Choroid plexus epithelial cell (primary cell): ENCODE results near the gene SMARCA1.

Experiments used
- DNase-seq: peaks from one replicate; pipeline ENCODE4 v3.0.0-alpha.2; 2010; ENCODE audit warnings: low read depth
- H3K4me3 ChIP-seq: 2 replicates; pipeline ENCODE4 v1.5.1; 2011; ENCODE audit warnings: low read depth, mild to moderate bottlenecking, control low read depth, low read length, moderate library complexity
- TF ChIP-seq, protein P1 (sequence below): conservative IDR thresholded peaks from 2 replicates; pipeline ENCODE4 v1.5.1; 2011; ENCODE audit warnings: low read depth, mild to moderate bottlenecking, control low read depth, inconsistent platforms, low read length, moderate library complexity

Gene SMARCA1

DNA sequence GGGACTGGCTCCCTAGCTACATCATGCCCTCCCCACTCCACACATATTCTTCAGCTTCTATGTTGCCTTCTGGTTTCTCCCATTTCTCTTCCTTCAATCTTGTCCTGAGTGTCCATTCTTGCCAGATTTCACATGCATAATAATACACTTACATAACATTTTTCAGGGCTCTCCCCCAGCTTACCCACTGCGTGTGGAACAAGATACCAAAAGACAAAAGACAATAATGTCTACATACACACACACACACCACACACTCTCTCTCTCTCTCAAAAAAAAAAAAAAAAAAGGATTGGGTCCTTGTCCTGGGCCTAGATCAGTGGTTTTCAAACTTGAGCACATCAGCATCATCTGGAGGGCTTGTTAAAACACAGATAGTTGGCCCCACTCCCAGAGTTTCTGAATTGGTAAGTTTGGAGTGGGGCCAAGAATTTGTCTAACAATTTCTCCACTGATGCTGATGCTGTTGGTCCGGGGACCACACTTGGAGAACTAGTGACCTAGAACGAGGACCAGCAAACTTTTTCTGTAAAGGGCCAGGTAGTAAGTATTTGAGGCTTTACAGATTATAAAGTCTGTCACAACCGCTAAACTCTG is 6.5 kb upstream of the SMARCA1 start:
- H3K4me3 ChIP-seq, result no peak overlapping the region
- DNase-seq, result peak; percentile 73
- TF ChIP-seq, protein P1, sequence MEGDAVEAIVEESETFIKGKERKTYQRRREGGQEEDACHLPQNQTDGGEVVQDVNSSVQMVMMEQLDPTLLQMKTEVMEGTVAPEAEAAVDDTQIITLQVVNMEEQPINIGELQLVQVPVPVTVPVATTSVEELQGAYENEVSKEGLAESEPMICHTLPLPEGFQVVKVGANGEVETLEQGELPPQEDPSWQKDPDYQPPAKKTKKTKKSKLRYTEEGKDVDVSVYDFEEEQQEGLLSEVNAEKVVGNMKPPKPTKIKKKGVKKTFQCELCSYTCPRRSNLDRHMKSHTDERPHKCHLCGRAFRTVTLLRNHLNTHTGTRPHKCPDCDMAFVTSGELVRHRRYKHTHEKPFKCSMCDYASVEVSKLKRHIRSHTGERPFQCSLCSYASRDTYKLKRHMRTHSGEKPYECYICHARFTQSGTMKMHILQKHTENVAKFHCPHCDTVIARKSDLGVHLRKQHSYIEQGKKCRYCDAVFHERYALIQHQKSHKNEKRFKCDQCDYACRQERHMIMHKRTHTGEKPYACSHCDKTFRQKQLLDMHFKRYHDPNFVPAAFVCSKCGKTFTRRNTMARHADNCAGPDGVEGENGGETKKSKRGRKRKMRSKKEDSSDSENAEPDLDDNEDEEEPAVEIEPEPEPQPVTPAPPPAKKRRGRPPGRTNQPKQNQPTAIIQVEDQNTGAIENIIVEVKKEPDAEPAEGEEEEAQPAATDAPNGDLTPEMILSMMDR, result no peak

DNA sequence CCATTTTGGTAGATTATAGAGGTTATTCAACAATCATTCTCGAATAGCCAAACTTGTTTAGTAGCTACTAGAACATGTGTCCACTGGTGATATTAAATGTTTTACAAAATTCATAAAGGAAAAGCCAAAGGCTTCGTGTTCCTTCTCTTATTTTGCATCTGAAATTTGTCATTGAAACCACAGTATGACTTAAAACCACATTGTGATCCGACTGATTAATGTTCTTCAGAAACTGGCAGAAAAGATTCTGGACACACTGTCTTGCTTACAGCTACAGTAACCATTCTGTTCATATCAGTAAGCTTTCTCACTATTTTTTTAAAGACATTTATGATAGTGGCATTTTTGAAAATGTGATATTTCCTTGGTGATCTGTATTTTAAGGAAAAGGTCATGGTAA is 2.6 kb upstream of the SMARCA1 start:
- DNase-seq, result no peak
- TF ChIP-seq, protein P1, result no peak
- no peak overlapping the region for H3K4me3 ChIP-seq

DNA sequence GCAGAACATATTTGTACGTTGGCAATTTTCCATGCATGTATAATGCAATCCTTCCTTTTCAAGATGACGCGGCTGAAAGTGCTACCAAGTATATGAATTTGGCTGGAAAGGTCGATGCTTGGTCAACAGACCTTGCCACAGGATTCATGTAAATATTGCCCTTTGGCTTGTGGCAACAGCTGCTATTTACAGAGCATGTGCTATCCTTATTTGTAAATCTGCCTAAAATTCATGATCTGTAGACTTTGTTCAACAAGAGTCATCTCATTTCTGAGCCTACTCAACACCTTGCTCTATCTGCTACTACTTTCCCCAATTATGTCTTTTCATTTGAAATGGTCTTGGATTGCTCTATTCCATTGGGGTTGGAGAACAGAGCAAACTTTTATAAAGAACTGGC is 1.9 kb upstream of the SMARCA1 start:
- no peak overlapping the region for H3K4me3 ChIP-seq
- TF ChIP-seq, protein P1, result no peak
- no peak for DNase-seq

DNA sequence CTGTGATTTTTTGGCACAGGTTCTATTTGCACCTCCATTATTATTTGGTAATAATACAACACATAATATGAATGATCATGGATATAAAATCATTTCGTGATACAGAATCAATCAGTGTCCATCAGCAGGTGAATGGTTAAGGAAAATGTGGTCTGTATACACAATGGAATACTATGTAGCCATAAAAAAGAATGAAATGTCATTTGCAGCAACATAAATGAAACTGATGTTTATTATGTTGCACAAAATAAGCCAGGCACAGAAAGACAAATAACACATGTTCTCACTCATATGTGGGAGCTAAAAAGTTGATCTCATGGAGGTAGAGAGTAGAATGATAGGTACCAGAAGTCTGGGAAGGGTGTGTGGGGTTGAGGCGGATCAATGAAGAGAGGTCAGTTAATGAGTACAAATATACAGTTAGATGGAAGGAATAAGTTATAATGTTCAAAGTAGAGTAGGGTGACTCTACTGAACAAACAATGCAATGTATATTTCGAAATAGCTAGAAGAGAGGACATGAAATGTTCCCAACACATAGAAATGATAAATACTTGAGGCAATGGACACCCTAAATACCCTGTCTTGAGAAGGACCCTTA is 1.1 kb upstream of the SMARCA1 start:
- no peak for DNase-seq
- no peak overlapping the region for H3K4me3 ChIP-seq
- TF ChIP-seq, protein P1, result no peak

DNA sequence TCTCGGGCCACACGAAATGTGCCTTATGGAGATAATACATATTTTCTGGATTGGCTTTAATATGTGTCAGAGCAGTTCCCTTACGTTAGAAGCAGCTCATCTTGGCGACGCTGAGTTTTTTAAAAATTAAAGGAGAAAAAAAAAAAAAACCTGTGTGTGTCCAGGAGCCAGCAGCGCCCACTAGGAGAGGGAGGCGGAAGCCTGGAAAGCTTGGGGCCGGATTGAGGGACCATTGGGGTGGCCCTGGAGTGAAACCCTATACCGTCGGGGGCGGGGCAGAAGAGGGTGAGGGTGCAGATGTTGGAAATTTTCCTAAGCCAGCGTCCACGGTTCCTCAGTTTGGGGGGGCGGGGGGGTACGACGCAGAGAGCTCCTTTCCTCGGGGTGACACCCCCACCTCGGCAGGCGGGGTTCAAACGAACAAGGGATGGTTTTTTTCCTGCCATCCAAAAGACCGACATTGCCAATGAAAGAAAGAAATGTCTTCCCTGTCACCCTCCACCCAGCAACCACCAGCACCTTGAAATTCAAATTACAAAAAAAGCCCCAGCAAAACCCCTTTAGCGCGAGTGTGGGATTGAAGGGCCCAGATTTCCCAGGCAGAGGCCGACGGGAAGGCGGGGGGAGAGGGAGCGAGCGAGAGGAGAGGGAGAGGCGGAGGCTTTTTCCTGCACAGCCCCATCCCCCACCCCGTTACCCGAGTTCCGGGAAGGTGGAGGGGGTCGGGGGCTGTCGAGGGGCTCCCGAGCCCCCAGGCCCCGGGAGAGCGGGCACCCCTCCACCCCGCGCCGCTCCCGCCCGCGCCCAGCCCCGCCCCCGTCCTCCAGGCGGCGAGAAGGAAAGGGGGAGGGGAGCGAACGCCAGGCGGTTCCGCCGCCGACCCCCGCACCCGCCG is 859 bp downstream of the SMARCA1 start:
- TF ChIP-seq, protein P1, result peak; percentile 39
- DNase-seq, result peak; percentile 68
- peak overlapping the region; percentile 82 for H3K4me3 ChIP-seq

DNA sequence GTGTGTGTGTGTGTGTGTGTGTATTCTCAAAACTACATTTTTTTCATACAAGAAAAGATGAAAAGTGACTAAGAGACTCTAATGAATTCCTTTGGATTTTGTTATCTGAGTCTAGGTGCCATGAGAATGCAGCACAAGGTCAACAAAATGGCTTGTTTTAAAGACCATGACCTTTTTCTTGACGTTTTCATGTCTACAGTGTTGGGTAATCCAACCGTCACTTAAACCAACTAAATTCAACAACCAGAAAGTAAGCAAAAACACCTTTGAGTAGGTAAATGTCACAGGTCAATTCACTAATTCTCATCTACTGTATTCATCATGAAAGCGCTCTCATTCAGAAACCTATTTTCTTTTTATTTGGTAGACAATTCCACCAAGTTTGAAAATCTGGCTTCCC is 3.1 kb downstream of the SMARCA1 start:
- no peak for DNase-seq
- H3K4me3 ChIP-seq, result no peak overlapping the region
- TF ChIP-seq, protein P1, result no peak
